Right forelimb (tissue), 1 donor: ENCODE measurements around the gene NME7.
"Not testable (repeated sequence)": the region's sequence is repeated elsewhere in the genome, so short reads cannot be mapped to it uniquely, and the experiment has no call there.

ENCODE experiments used
- DNase-seq: peaks from one replicate; pipeline ENCODE4 v3.0.0-alpha.2; 2018

NME7 gene

DNA sequence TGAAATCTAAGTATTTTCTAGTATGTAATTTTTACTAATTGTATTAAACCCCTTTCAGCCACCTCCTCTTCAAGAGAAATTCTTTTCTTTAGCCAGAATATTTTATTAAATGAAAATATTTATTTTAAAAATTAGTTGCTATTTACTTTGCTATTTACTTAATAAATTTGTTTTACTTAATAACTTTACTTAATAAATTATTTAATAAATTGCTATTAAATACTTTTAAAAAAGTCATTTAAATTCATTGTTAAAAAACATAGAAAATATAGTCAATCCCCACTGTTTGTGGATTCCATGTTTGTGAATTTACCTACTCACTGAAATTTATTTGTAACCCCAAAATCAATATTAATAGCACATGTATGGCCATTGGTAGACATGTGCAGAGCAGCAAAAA, 155.5 kb downstream of the NME7 start:
- no peak for DNase-seq

DNA sequence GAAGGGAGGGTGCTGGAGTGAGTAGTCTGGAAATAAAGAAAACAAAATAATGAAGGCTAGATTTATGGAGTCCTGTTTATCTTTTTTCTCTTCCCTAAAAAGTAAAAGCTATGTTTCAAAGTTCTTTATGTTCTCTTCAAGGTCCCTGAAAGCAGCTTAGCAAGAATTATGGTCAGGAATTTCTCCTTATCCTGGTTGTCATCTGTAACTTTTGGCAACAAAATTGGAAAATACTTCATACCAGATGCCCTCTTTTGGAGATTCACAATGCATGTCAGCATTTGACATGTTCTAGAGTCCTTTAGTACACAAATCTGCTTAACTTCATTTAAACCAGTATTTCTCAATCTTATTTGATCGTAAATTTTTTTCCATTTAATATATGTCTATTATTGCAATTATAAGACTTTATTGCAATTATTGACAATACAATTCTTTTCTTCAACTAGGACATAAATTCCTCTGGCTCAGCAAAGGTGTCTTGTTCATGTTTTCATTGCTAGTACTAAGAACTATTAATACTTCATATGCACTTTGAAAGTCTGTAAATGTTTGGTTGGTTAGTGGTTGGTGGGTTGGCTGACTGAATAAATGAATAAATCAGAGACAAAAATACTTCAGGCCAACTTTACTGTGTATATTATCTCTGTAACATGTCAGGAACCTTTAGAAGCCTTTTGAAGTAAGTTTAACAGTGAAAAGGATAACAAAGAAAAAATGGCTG, 159.6 kb downstream of the NME7 start:
- DNase-seq: no peak

- DNase-seq: no peak
Observed at GRCh38 chr1:169204157-169204556, 163.4 kb downstream of the NME7 start.

DNA sequence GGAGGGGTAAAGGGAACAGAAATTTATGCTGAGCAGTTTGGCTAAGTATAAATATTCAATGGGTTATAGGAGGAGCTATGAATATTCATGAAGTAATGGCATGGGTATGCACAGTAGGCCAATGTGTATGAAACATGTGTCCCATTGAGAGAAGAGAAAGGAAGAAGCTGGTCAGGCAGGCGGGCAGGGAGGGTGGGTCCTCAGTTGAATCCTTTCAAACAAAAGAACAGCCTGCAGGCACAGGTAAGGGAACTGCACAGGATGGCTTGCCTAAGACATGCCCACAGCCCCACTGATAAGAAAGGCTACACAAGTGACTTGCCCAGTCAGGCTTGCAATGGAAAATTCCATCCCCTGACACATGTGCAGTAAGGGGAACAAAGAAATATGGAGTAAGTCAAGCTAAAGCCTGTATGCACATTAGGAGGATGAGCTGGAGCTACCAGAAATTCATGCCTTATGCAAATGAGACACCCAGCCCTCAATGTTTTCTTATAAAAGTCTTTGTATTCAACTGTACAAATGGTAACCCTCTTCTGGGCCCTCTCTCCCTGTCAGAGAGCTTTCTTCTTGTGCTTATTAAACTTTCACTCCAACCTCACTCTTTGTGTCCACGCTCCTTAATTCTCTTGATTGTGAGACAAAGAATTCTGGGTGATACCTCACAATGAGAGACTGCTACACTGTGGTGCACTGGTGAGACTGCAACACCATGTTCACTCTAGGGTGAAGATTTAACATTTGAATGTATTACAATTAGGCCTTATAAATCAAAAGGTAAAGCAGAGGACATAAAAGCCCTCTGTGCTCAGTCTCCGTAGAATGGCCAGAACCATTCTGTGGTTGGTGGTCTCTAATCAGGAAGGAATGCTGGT, 164.6 kb downstream of the NME7 start:
- DNase-seq: no peak

- no peak for DNase-seq
Observed at GRCh38 chr1:169201084-169201619, 166.4 kb downstream of the NME7 start.

DNA sequence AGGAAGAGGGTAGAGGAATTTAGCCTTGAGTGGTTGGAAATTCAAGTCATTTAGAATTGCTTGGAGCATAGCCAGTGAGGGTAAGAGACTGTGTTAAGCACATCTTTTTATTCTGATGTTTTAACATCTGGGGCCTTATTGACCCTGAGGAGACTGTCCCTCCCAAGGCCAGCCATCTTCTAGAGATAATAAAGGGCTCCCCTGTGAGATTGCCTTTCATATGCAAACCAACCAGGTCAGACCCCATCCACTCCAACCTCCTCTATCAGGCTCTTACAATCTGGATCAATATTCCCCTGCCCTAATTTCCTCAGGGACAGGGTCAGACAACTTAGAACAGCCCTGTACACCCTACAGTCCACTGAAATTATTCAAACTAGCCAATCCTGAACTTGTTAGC, 167.3 kb downstream of the NME7 start:
- DNase-seq: no peak

- DNase-seq: no peak
Observed at GRCh38 chr1:169196581-169196980, 171.0 kb downstream of the NME7 start.

DNA sequence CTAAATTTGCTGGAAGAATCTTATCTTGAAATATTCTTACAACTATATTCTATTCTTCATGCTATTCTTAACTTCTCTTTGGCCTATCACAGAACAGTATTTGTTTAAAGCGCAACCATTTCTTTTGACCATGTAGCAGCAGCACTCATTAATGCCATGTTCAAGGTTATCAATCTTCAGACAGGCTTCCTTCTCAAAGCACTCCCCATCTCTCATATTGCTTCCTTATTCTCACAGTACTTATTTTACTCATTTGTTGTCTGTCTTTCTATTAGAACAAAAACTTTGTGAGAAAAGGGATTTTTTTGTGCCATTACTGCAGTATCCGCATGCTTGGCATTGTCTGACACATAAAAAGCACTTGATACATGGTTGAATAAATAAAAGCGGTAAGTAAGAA, 171.4 kb downstream of the NME7 start:
- no peak for DNase-seq

DNA sequence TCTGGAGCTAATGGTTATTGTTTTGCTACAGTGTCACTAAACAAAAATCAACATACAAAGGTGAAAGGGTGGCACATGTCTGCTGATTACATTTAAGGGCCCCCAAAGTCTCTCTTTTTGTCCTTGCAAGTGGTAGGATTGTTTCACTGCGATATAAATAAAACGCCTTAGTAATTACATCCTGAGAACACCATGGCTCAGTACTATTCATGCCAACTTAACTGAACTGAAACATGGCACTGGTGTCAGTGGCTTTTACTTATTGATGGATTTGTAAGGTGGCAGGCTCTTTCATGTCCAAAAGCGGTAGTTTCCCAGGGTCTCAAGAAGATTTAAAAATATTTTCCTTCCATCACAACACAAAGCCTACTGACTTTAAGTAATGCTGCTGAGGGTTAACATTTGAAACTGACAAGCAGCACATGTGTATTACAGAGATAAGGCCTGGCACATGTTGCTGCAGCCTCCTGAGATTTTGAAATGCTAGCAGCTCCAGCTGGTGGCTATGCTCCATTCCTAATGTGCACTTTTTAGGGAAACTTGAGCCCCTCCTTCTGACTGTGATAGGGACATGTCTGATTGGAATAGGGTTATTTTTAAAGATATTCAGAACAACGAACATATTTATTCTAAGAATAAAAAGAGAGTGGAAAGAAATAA, 174.3 kb downstream of the NME7 start:
- no peak for DNase-seq

GRCh38 chr1:169186106-169186505, 181.5 kb downstream of the NME7 start:
- no peak for DNase-seq

DNA sequence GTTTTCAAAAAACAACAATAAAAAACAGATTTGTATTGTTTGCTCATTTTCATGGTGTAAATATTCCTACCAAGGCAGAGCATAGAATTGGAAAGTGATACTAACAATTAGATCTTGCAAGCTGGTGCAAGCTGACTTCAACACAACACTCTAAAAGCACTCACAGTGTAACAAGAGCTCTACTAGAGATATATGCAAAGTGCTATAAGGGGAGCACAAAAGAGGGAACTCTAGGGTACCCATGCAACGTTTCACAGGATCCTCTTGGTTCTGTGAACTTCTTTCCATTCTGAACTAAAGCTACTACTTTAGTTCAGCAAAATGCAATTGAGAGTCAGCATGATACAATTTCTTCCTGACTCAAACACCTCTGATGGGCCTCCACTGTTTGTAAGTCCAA, 182.8 kb downstream of the NME7 start:
- DNase-seq: no peak

DNA sequence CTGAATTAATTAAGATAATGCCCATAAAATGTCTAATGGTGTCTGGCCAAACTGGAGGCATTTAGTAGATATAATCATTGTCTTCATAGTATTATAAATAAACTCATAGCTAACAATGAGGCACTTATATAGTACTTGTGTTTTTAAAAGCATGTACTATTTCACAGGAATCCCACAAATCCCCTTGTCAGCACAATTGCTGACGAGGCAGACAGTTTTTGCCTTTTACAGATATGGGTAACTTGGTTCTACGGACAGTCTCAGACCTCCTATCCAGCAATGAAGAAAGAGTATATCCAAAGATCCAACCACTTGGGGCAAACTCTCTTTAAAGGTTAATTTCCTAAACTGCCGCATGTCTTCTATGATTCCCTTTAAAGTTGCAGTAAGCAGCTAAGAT, 187.4 kb downstream of the NME7 start:
- no peak for DNase-seq

DNA sequence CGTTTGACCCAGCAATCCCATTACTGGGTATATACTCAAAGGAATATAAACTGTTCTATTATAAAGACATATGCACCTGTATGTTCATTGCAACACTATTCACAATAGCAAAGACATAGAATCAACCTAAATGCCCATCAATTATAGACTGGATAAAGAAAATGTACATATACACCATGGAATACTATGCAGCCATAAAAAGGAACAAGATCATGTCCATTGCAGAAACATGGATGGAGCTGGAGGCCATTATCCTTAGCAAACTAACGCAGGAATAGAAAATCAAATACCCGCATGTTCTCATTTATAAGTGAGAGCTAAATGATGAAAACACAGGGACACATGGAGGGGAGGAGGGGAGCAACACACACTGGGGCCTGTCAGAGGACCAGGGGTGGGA, 188.2 kb downstream of the NME7 start:
- not testable (repeated sequence) for DNase-seq

- no peak for DNase-seq
Observed at GRCh38 chr1:169175461-169175860, 192.1 kb downstream of the NME7 start.

DNA sequence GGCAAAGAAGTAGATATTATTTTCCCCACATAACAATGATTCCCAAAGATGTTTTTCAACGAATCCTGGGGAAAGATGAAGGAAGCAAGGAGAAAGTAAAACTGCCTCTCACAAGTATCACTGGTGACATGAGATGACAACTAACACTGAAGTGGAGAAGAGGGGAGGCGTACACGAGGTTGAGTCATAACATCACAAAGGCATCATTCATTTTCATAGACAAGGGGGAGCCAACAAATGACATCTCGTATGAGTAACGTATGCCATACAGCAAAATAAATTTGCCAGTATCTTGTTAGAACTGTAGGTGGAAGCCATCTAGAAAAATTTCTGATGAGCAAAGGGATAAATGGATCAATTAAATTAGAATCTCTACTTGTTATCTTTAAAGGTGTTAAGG, 204.5 kb downstream of the NME7 start:
- no peak for DNase-seq

DNA sequence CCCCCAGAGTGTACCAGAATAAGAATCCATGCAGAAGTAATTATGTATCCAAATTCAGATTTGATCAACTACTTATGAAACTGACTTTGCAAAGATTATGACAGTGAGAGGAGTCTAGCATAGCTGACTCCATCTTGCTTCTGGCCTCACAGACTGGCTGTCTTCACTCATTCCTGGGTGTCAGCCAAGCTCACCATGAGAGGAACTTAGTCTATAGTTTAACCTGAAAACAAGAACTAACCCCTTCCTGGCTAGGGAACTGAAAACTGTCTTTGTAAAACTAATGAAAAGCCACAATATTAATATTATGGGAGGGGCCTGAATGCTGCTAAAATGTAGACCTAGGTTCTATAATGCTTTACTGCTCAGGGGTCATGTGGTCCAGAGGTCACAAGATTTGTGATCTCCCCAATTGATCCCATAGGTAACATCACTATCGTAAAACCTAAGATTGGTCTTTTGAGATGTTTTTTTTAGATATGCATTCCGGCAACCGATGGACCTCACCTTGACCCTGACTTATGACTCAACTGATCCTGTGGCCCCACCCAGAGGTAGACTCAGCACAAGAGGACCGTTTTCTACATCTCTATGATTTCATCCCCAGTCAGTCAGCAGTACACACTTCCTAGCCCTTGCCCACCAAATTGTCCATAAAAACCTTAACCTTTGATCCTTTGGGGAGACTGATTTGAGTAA, 206.0 kb downstream of the NME7 start:
- DNase-seq: no peak

DNA sequence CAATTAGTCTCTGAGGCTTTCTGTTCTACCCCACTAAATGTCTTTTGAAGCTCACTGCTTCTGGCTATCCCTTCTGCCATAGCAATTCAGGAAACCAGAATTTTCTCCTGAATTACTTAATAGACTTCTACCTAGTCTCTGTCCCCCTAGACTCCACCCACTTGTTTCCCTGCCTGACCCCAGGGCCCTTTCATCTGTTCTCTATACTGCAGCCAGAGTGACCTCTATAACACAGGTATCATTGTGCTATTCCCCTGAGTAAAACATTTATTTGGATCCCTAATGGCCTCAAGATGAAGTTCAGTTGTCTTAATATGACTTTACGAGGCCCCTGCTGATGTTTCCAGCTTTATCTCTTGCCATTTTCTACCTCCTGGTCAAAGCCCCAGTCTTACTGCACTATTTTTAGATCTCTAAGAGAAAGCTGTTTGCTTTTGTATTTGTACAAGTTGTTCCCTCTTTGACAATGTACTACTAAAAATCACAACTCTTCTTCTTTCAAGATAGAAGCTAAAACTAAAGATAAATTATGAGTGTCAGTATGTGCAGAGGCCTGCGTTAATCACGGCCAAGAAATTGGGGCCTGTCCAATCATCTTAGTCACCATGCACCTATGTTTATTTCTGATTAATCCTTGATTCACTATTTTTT, 206.6 kb downstream of the NME7 start:
- DNase-seq: no peak

DNA sequence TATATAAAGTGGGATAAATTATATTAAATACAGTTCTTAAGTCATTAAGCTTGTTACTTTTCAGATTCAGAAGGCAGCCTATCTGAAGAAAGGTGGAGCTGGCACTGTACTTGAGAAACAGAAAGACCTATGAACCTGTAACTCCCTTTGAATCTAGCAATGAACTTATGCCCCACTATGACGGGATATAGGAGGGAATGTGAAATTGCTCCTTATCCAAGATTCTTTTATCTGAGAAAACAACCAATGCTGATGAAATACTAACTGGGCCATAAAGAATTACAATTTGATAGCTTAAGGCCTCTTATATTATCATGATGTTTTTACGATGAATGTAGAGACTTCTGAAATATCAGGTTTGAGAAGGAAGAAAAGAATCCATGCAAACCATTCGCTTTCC, 211.0 kb downstream of the NME7 start:
- DNase-seq: no peak

DNA sequence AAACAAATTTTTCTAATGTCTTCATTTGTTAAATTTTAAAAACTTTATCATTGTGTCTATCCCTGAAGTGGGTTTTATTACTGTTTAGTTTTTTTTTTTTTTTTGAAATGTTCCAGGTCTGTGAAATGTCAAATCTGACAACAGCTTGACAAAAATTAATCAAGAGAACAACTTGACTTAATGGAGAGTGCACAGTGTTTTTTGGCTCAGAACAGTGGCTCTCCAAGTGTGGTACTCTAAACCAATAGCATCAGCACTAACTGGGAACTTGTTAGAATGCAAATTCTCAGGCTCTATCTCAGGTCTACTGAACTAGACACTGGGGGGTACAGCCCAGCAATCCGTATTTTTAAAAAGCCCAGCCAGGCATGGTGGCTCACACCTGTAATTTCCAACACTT, 211.9 kb downstream of the NME7 start:
- DNase-seq: no peak

GRCh38 chr1:169151338-169151837, 216.2 kb downstream of the NME7 start:
- DNase-seq: no peak

DNA sequence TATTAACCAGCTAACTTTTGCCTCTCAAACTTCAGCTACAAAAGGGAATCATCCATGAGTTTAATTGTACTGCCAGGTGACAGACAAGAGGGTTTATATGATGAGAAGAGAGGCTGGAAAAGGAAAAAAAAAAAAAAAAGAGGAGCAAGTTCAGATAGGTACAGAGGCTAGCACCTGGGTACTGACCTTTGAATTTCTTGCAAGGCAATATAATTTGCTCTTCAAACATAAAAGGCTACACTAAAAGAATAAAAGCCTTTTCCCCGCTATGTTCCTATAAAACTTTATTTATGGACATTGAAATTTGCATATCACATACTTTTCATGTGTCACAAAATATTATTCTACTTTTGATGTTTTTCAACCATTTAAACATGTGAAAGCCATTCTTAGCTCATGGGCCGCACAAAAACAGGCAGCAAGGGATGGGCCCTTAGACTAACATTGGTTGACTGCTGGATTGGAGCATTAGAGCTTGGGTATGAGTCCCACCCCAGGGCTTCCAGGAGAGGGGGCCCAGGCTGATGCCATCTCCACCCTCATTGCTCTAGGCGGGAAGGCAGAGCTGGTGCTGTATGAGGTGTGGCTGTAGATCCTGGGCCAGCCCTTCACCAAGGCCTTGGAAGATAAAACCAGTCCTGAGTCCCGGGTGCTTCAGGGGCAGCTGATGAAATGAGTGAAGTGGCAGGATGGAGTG, 216.8 kb downstream of the NME7 start:
- no peak for DNase-seq
